Eye (tissue), 1 donor: Measurements from ENCODE around the gene INS.
"Not testable (repeated sequence)": the region's sequence is repeated elsewhere in the genome, so short reads cannot be mapped to it uniquely, and the experiment has no call there.

ENCODE experiments used
- DNase-seq: peaks from one replicate; pipeline ENCODE4 v3.0.0-alpha.2; 2015

Gene INS

DNA sequence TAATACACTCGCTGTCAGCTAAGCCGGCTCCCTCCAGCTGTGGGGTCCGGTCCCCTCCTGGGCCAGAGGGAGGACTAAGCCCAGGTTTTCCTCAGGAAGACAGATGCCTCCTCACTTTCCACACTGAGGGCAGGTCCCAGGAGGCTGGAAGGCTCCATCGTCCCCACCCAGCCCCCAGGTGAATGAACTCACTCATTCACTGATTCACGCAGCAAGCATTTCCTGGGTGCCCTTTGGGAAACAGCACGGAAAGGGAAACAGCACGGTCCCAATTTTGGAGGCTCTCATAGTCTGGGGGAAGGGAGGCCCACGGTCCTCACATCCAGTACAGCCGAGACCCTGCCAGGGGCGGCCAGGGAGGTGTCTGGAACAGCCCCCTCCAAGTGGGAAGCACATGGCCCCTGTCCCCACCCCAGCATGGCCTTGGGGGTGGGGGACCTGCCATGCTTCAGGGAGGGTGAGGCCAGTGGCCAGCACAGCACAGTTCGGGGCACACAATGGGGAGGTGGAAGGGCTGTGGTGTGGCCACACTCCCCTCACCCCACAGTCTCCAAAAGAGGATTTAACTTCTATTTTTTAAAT is 19.9 kb upstream of the INS start:
- no peak for DNase-seq

DNA sequence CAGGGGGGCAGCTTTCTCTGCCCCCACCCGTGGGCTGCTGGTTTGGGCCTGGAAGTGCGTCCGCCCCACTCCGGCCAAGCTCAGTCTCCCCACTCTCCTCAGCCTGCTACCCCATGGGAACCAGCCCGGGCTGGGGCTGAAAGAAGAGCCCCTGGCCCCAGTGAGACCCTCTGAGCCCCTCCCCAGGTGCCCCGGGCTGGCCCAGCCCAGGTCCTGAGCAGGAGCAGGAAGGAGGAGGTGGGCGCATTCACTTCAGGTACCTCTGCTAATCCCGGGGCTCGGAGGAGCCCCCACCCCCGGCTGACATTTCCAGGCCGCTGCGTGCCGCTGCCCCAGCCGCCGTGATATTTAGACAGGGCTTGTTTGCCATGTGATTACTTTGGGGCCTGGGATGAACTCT is 19.3 kb upstream of the INS start:
- DNase-seq = no peak

DNA sequence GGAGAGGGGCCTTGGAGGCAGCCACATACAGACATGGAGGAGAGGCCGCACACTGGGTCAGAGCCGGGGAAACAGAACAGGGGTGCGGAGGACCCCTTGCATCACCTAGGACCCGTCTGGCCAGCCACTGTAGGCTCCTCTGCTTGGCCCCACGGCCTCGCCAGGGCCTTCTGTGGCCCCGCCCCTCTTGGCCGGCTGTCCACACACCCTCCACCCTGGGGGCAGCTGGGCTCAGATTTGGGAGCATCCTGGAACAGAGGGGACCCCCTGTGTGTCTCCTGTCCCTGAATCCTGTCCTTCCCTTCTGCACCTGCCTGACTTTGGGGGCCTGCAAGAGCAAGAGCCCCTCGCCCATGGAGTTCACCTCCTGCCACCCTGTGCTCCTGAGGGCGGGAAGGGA is 18.5 kb upstream of the INS start:
- no peak for DNase-seq

GRCh38 chr11:2178906-2179494 is 18.0 kb upstream of the INS start:
- DNase-seq = peak; percentile 85

GRCh38 chr11:2178055-2178773 is 17.2 kb upstream of the INS start:
- DNase-seq = not testable (repeated sequence)

- peak; percentile 85 for DNase-seq
Observed at GRCh38 chr11:2177076-2177475, 16.1 kb upstream of the INS start.

- no peak for DNase-seq
Observed at GRCh38 chr11:2176389-2176900, 15.4 kb upstream of the INS start.

DNA sequence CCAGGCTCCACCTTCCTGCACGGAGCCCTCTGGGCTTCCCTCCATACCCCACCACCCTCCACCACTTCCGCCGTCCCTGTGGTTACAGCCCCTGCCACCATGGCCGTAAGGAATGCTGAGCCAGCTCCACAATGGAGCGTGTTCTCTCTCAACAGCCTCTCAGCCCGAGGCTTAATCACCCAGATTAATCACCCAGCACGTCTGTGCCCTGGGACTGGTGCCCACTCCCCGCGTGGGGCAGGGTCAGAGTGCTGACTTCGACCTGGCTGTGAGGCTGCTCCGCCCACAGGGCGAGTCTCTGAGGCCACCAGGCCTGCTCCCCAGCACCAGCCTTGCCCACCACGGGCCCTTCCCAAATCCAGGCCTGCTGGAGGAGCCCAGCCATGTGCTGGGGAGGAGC is 14.7 kb upstream of the INS start:
- DNase-seq = no peak

DNA sequence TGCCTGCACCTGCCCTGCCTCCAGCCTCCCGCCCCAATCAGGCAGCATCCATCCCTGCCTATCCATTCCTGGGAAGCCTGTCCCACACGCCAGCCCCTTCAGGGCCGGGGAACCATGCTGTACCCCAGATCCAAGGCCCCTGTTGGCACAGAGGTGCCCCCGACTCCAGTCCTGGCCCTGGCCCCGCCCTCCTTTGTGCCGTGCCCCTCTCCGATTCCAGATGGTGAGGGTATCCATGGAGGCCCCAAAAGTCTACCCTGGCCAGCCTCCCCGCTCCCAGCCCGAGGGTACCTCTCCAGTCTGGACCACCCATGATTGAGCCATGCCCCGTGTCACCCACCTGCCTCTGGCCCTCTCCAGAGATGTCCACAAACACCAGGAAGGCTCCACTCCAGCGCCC is 13.4 kb upstream of the INS start:
- no peak for DNase-seq

DNA sequence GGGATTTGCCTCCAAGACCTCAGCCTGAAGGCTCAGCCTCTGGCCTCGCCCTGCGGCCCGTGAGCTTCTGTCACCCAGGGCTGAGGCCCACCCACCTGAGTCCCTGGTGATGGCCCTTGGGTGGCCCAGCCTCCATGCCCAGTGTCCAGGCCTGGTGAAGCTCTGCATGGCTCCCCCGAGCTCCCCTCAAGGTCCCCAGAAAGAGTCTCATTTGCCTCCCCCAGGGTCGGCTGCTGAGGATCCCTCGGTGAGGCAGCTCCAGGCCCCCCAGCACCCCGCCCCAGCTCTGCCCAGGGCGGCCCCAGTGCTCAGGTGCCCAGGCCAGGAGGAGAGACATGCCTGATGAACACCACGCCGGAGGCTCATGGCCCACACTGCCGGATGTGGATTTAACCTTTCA is 12.8 kb upstream of the INS start:
- DNase-seq = no peak

DNA sequence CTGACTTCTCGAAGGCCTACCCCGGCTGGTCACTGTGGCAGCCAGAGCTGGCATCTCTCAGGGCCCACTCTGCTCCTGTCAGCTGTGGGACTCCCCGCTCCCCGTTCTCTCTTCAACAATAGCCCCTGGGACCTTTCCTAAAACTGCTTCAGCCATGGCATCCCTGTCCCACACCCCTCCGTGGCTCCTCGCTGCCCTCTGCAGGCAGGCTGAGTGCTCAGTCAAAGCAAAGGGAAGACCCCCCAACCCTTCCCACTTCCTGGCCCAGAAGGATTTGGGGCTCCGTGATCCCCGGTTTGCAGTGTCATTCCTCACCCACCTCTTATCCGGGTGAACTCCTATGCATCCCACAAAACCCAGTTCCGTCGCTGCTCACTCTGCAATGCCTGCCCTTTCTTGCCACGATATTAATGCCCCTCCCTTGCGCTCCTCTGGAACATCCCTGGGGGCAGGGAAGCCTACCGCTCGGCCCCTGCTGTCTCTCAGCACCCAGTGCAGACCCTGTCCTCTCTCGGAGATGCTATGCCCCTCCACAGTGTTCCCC is 12.2 kb upstream of the INS start:
- DNase-seq = no peak

GRCh38 chr11:2172676-2173075 is 11.7 kb upstream of the INS start:
- no peak for DNase-seq

DNA sequence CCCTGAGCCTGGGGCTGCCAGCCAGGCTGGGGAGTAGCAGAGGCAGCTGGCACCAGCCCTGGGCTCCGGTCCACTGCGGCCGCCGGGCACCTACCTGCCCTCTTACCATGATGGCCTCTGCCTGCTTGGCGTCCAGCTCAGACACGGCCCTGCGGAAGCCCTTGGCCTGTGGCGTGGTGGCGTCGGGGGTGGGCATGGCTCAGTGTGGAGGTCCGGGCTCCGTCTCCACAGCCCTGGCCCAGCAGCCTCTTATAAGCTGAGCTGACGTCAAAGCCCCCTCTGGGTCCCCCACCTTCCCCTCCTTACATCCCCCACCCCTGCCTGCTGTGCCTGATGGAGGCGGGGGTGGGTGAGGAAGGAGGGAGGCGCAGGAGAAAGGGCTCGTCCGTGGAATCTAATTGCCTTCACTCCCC is 10.6 kb upstream of the INS start, which contains the start of gene TH:
Gene TH, minus strand, starts transcription at position 225 of the 413 bp plus-strand sequence. Its CDS starts 29 bp downstream, at position 196.
- DNase-seq = peak; percentile 69

DNA sequence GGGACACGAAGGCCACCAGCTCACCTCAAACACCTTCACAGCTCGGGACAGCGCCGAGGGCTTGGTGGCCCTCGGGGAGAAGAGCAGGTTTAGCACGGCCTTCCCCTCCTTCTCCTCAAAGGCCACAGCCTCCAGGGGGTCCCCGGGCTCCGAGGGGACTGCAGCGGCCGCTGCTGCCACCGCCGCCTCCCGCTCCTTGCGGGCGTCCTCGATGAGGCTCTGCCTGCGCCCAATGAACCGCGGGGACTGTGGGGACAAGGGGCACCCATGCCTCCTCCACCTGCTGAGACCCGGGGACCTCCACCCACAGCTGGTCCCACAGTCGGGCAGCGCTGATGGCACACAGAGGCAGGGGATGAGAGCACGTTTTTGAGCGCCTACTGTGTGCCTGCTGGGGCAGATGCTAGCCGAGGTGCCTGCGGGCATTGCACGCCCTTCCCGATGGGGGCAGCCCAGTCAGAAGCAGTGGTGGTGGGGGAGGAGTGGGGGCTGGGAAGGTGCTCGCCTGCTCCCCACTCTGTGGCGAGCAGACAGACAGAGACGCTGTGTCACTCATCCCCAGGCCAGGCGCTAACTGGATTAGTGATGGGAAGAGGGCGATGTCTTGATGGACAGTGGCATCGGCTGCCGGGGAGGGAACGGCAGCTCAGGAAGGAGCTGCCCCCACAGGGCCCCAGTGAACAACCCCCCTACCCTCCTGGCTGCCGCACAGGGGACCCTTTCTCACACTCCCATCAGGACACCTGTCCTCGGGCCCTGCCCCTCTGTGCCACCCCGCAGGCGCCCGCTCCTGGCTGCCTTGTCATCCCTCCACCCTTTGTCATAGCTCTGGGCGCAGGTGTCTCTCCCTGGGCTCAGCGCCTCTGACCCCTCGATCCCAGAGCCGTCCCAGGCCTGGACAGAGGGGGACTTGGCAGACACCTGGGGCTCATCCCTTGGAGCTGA is 8.9 kb upstream of the INS start:
- no peak for DNase-seq

DNA sequence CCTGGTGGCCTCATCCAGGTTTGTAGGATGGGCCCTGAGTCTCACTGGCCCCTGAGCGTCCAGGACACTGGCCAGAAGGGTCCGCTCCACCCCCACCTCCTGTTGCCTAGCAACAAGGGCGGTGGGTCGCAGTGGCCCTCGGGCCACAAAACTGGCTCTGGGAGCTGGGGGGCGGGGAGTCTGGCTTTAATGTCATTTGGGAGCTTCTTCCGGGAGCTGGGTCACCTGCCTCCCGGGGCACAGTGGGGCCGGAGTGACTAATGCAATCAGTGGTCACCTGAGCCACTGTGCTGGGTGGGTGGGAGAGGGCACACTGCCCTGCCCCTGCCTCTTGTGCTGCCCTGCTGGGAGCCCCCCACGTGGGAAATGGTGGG is 8.0 kb upstream of the INS start:
- no peak for DNase-seq

- DNase-seq = no peak
Observed at GRCh38 chr11:2168286-2169004, 7.4 kb upstream of the INS start.

DNA sequence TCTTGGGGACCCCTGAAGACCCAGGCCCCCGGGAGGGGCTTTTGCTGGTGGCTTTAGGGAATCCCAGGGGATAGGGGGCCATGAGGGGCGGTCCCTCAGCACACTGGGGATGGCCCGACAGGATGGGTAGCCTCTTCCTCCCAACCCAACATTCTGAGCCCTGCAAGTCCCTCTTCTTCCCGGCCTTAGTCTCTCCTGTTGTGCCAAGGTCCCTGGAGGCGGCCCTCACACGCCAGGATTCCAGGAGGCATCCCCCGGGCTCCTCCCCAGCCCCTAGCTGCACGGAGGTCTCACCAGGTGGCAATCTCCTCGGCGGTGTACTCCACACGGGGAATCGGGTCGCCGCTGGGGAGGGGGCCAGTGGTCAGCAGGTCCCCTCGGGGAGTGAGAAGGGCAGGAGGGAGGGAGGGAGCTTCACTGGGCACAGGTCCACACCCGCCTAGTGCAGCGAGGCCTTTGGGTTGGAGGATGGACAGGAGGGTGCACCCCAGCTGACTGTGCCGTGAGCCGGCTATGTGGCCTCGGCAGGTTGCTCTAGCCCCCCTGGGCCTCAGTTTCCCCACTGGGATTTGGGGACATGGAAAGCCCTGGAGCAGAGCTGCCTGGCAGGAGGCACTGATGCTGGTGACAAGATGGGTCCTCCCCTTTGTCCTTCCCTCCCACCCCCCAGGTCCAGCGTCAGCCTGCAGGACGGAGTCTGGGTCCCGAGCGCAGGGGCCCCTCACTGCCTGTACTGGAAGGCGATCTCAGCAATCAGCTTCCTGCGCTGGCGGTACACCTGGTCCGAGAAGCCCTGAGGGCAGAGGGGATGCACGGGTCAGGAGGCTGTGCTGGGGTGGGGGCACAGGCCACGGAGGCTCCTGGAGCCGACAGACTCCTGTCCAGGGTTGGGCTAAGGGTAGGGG is 6.4 kb upstream of the INS start:
- no peak for DNase-seq

GRCh38 chr11:2166091-2166851 is 5.3 kb upstream of the INS start:
- DNase-seq = peak; percentile 83

DNA sequence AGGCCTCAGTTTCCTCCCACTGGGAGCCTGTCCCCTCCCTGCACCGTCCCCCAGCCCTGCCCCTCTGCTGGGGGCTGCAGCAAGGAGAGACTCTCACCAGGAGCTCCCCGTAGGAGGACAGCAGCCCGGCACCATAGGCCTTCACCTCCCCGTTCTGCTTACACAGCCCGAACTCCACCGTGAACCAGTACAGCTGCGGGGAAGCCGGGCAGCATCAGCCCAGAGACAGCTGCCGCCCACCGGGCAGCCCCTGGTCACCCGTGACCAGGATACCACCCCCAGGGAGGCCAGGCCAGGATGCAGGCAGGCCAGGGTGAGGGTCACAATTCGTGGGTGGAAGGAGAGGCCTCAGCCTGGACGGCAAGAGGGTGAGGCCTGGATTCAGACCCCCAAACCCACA is 4.6 kb upstream of the INS start:
- no peak for DNase-seq

DNA sequence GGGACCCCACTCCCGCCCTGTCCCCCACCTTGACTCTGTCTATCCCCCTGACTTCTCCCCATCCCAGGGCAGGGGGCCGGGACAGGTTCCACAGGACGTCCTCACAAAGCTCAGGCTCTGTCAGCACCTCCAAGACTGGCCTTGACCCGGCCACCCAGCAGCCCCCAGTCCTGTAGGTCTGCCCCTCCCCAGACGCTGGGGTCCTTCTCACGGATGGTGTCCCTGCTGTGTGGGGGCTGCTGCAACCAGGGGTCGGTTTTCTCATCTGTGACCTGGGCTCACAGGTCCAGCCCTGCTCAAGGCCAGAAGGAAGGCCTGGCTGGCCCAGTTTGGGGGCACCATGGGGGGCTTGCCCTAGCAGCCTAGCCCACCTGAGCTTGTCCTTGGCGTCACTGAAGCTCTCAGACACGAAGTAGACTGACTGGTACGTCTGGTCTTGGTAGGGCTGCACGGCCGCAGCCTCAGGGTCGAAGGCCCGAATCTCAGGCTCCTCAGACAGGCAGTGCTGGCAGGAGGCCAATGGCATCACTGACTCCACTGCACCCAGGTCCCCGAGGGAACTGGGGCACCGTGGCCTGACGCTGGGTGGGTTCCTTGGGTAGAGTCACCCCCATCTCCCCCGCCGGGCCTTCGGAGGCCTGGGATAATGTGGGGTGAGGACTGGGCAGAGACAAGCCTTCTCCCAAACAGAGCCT is 4.0 kb upstream of the INS start:
- DNase-seq = no peak
